Activated naive CD4-positive, alpha-beta T cell treated with anti-CD3 and anti-CD28 coated beads for 36 hours (primary cell): ENCODE results near the gene LTBR. TPM values are rescaled to one million over a fixed set of nuclear protein-coding genes. Genes with fewer than 3 reads are reported as not detected.
"Not testable (repeated sequence)": the region's sequence is repeated elsewhere in the genome, so short reads cannot be mapped to it uniquely, and the experiment has no call there.

ENCODE experiments used
- CTCF ChIA-PET: fragments of 350-600 bp; sonication (Branson Sonifier 250); formaldehyde crosslinking; loops from one replicate; lab custom pipeline; 2021; ENCODE audit warnings: antibody characterized with exemption; lab: Charles Lee
- DNase-seq: peaks from one replicate; pipeline ENCODE4 v3.0.0-alpha.2; 2020
- H3K27ac Mint-ChIP-seq: one replicate; pipeline ENCODE4 v1.8.0; 2021; ENCODE audit warnings: mild to moderate bottlenecking, mixed read lengths
- H3K27me3 Mint-ChIP-seq: one replicate; pipeline ENCODE4 v1.8.0; 2021; ENCODE audit warnings: low read depth, mixed read lengths
- H3K36me3 Mint-ChIP-seq: one replicate; pipeline ENCODE4 v1.8.0; 2021; ENCODE audit warnings: low read depth, mixed read lengths
- H3K4me1 Mint-ChIP-seq: one replicate; pipeline ENCODE4 v1.8.0; 2021; ENCODE audit warnings: low read depth, mixed read lengths
- H3K4me3 Mint-ChIP-seq: one replicate; pipeline ENCODE4 v1.8.0; 2021; ENCODE audit warnings: mild to moderate bottlenecking, moderate library complexity, mixed read lengths
- H3K9me3 Mint-ChIP-seq: one replicate; pipeline ENCODE4 v1.8.0; 2021; ENCODE audit warnings: mixed read lengths
- intact Hi-C: fragments of 100-400 bp; cut with micrococcal nuclease; formaldehyde crosslinking; loops from one replicate; pipeline ENCODE4 v1.15.1; 2023
- total RNA-seq, 2 experiments: library from RNA; stranded (reverse); gene quantifications; one replicate each; pipeline ENCODE4 v1.2.3, GENCODE V29; 2021

LTBR gene
- total RNA-seq, 2 experiments from 2014 or later: 2.1 to 3.1 TPM

- no peaks in the 10 kb centered on the region for H3K36me3 Mint-ChIP-seq
- intact Hi-C loops: loop anchor here (5.0 kb wide), 1 partner anchor 182 kb away; the partner anchor contains the start of gene CHD4
- CTCF ChIA-PET: interaction anchor here (1.0 to 7.6 kb wide), 16 partner anchors 13 to 137 kb away, joined by 3 to 223 read pairs (median 8); partner anchors contain the start of genes CD27, IFFO1, TAPBPL and VAMP1
- no peaks in the 10 kb centered on the region for H3K9me3 Mint-ChIP-seq
- H3K4me1 Mint-ChIP-seq: peaks cover 54% of the 10 kb centered on the region
- no peaks in the 10 kb centered on the region for H3K27me3 Mint-ChIP-seq
- DNase-seq: no peak
- no peak overlapping the region for H3K4me3 Mint-ChIP-seq
- H3K27ac Mint-ChIP-seq: peak overlapping the region; percentile 50
Measured at GRCh38 chr12:6424866-6425265, 40.9 kb downstream of the LTBR start.

- intact Hi-C loops: loop anchor here (5.0 kb wide), 1 partner anchor 181 kb away; the partner anchor contains the start of gene CHD4
- peak; percentile 59 for DNase-seq
- Mint-ChIP-seq H3K9me3 (no peaks in the 10 kb centered on the region), H3K4me3 (peak overlapping the region; percentile 85), H3K36me3 (no peaks in the 10 kb centered on the region), H3K27me3 (no peaks in the 10 kb centered on the region), H3K4me1 (peaks cover 64% of the 10 kb centered on the region), H3K27ac (peak overlapping the region; percentile 99)
- CTCF ChIA-PET: interaction anchor here (0.6 to 7.6 kb wide), 15 partner anchors 19 to 256 kb away, joined by 3 to 223 read pairs (median 4); partner anchors contain the start of genes CD27, IFFO1, TAPBPL and VAMP1
Measured at GRCh38 chr12:6425590-6426531, 41.9 kb downstream of the LTBR start.

GRCh38 chr12:6426882-6427671, 43.1 kb downstream of the LTBR start:
- H3K27me3 Mint-ChIP-seq: no peaks in the 10 kb centered on the region
- CTCF ChIA-PET: interaction anchor here (1.0 to 7.6 kb wide), 8 partner anchors 12 to 111 kb away, joined by 3 to 223 read pairs (median 18); partner anchors contain the start of genes CD27 and TAPBPL
- intact Hi-C loops: loop anchor here (1.0 to 5.0 kb wide), 10 partner anchors 16 to 425 kb away; partner anchors contain the start of genes CHD4, GAPDH, MRPL51 and TAPBPL
- peak overlapping the region; percentile 85 for H3K4me3 Mint-ChIP-seq
- DNase-seq: peak; percentile 99
- no peaks in the 10 kb centered on the region for H3K36me3 Mint-ChIP-seq
- H3K9me3 Mint-ChIP-seq: no peaks in the 10 kb centered on the region
- H3K27ac Mint-ChIP-seq: peak overlapping the region; percentile 99
- peaks cover 74% of the 10 kb centered on the region for H3K4me1 Mint-ChIP-seq

GRCh38 chr12:6427796-6428195, 43.8 kb downstream of the LTBR start:
- CTCF ChIA-PET: interaction anchor here (1.3 to 7.6 kb wide), 3 partner anchors 11 to 35 kb away, joined by 5 to 223 read pairs (median 73); partner anchors contain the start of gene CD27
- H3K4me3 Mint-ChIP-seq: peak overlapping the region; percentile 85
- peak overlapping the region; percentile 99 for H3K27ac Mint-ChIP-seq
- intact Hi-C loops: loop anchor here (1.0 to 5.0 kb wide), 10 partner anchors 16 to 425 kb away; partner anchors contain the start of genes CHD4, GAPDH, MRPL51 and TAPBPL
- H3K36me3 Mint-ChIP-seq, H3K9me3 Mint-ChIP-seq, H3K27me3 Mint-ChIP-seq, DNase-seq: not testable (repeated sequence)
- peaks cover 81% of the 10 kb centered on the region for H3K4me1 Mint-ChIP-seq

- intact Hi-C loops: loop anchor here (5.0 kb wide), 1 partner anchor 179 kb away; the partner anchor contains the start of gene CHD4
- Mint-ChIP-seq H3K27ac (peak overlapping the region; percentile 99), H3K4me1 (peaks cover 83% of the 10 kb centered on the region), H3K36me3 (no peaks in the 10 kb centered on the region), H3K4me3 (no peak overlapping the region), H3K9me3 (no peaks in the 10 kb centered on the region), H3K27me3 (no peaks in the 10 kb centered on the region)
- CTCF ChIA-PET: interaction anchor here (0.6 to 7.6 kb wide), 4 partner anchors 16 to 35 kb away, joined by 3 to 223 read pairs (median 38); partner anchors contain the start of gene CD27
- DNase-seq: no peak
Measured at GRCh38 chr12:6428326-6428725, 44.4 kb downstream of the LTBR start.

- intact Hi-C loops: no loop called here
- peaks cover 85% of the 10 kb centered on the region for H3K4me1 Mint-ChIP-seq
- peak overlapping the region; percentile 46 for H3K4me3 Mint-ChIP-seq
- peak overlapping the region; percentile 84 for H3K27ac Mint-ChIP-seq
- CTCF ChIA-PET: no interaction called here
- H3K36me3 Mint-ChIP-seq: no peaks in the 10 kb centered on the region
- no peaks in the 10 kb centered on the region for H3K9me3 Mint-ChIP-seq
- DNase-seq: peak; percentile 78
- no peaks in the 10 kb centered on the region for H3K27me3 Mint-ChIP-seq
Measured at GRCh38 chr12:6430124-6430989, 46.4 kb downstream of the LTBR start.

- CTCF ChIA-PET: interaction anchor here (0.6 to 15.7 kb wide), 3 partner anchors 12 to 98 kb away, joined by 3 to 159 read pairs (median 28); partner anchors contain the start of gene CD27
- intact Hi-C loops: no loop called here
- Mint-ChIP-seq H3K4me1 (peaks cover 68% of the 10 kb centered on the region), H3K27ac (peak overlapping the region; percentile 83), H3K27me3 (no peaks in the 10 kb centered on the region), H3K4me3 (peak overlapping the region; percentile 42), H3K36me3 (no peaks in the 10 kb centered on the region), H3K9me3 (no peaks in the 10 kb centered on the region)
- DNase-seq: no peak
Measured at GRCh38 chr12:6432991-6433390, 49.0 kb downstream of the LTBR start.

GRCh38 chr12:6434205-6435140, 50.5 kb downstream of the LTBR start:
- peak overlapping the region; percentile 90 for H3K27ac Mint-ChIP-seq
- H3K4me1 Mint-ChIP-seq: peaks cover 71% of the 10 kb centered on the region
- H3K4me3 Mint-ChIP-seq: peak overlapping the region; percentile 60
- CTCF ChIA-PET: interaction anchor here (0.6 to 15.7 kb wide), 9 partner anchors 10 to 535 kb away, joined by 3 to 159 read pairs (median 4); partner anchors contain the start of gene CD27
- no peaks in the 10 kb centered on the region for H3K36me3 Mint-ChIP-seq
- H3K27me3 Mint-ChIP-seq: no peaks in the 10 kb centered on the region
- DNase-seq: peak; percentile 78
- no peaks in the 10 kb centered on the region for H3K9me3 Mint-ChIP-seq
- intact Hi-C loops: loop anchor here (1.0 kb wide), 1 partner anchor 9 kb away; no protein-coding TSS in a partner anchor

- Mint-ChIP-seq H3K36me3 (peaks cover 1% of the 10 kb centered on the region), H3K27me3 (no peaks in the 10 kb centered on the region), H3K27ac (peak overlapping the region; percentile 52), H3K9me3 (no peaks in the 10 kb centered on the region), H3K4me1 (peaks cover 63% of the 10 kb centered on the region), H3K4me3 (no peak overlapping the region)
- intact Hi-C loops: no loop called here
- CTCF ChIA-PET: interaction anchor here (15.7 kb wide), 1 partner anchor 27 kb away, joined by 159 read pairs; no protein-coding TSS in a partner anchor
- peak; percentile 43 for DNase-seq
Measured at GRCh38 chr12:6435961-6436715, 52.2 kb downstream of the LTBR start.
